Measurements from ENCODE around the gene CHST5.

GRCh38 chr16:75550211-75550662, 14.3 kb upstream of the CHST5 start:
- no peak for TF ChIP-seq ZNF816 (CRISPR knock-in tag; IDR thresholded peaks at IDR 0.05; ENCODE audit: borderline replicate concordance)
- no peak for TF ChIP-seq POLR2AphosphoS5 (IDR thresholded peaks at IDR 0.05; ENCODE audit: low read depth, low read length)
- TF ChIP-seq GABPA (IDR thresholded peaks at IDR 0.05; ENCODE audit: low read depth, low read length), result no peak
- no peak for TF ChIP-seq GABPA (CRISPR knock-in tag; IDR thresholded peaks at IDR 0.05; ENCODE audit: low read depth)
- TF ChIP-seq CTCF (CRISPR knock-in tag; IDR thresholded peaks at IDR 0.05), result peak; percentile 81
- no peak for TF ChIP-seq SNAPC2 (CRISPR knock-in tag; IDR thresholded peaks at IDR 0.05)

Measured in HepG2 (cell line).